ENCODE data around the gene RTN4RL1. TPM values are rescaled to one million over a fixed set of nuclear protein-coding genes. Genes with fewer than 3 reads are reported as not detected.
A peak's percentile ranks its signal among the peaks of the same experiment; 100 is the strongest.

RTN4RL1 gene
- total and polyA plus RNA-seq, 2 of the 13 experiments (the other 11 are each of a cell fraction or from before 2014, with no cell fraction given), result 0.01 TPM; not detected in 1

GRCh38 chr17:2025622-2026309 lies 632 bp upstream of the RTN4RL1 start (continued):
- peak; percentile 29; the same call in 1 of the 2 replicates for TF ChIP-seq IKZF5 (CRISPR knock-in tag; IDR thresholded peaks at IDR 0.05)
- 0 out of 2 replicates have a peak, but pooled peaks have one; percentile 4 for TF ChIP-seq HOXA3 (CRISPR knock-in tag; IDR thresholded peaks at IDR 0.05)
- peak; percentile 44 for TF ChIP-seq JARID2 (CRISPR knock-in tag; IDR thresholded peaks at IDR 0.05; ENCODE audit: insufficient replicate concordance)
- TF ChIP-seq ZNF430 (CRISPR knock-in tag; IDR thresholded peaks at IDR 0.05), result no peak
- TF ChIP-seq ZNF205 (CRISPR knock-in tag; IDR thresholded peaks at IDR 0.05), result 0 out of 2 replicates have a peak, but pooled peaks have one; percentile 30
- 0 out of 2 replicates have a peak, but pooled peaks have one; percentile 30 for TF ChIP-seq TSC22D2 (CRISPR knock-in tag; IDR thresholded peaks at IDR 0.05; ENCODE audit: borderline replicate concordance)
- no peak for TF ChIP-seq ZNF770 (CRISPR knock-in tag; IDR thresholded peaks at IDR 0.05)
- no peak for TF ChIP-seq WIZ (CRISPR knock-in tag; IDR thresholded peaks at IDR 0.05)
- TF ChIP-seq, protein P1, sequence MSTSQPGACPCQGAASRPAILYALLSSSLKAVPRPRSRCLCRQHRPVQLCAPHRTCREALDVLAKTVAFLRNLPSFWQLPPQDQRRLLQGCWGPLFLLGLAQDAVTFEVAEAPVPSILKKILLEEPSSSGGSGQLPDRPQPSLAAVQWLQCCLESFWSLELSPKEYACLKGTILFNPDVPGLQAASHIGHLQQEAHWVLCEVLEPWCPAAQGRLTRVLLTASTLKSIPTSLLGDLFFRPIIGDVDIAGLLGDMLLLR (CRISPR knock-in tag; IDR thresholded peaks at IDR 0.05), result no peak
- no peak for TF ChIP-seq TBP (CRISPR knock-in tag; IDR thresholded peaks at IDR 0.05)
- TF ChIP-seq ZNF761 (CRISPR knock-in tag; conservative IDR thresholded peaks at IDR 0.05), result no peak
- no peak for TF ChIP-seq NFE2 (CRISPR knock-in tag; IDR thresholded peaks at IDR 0.05)
- TF ChIP-seq, protein P2, sequence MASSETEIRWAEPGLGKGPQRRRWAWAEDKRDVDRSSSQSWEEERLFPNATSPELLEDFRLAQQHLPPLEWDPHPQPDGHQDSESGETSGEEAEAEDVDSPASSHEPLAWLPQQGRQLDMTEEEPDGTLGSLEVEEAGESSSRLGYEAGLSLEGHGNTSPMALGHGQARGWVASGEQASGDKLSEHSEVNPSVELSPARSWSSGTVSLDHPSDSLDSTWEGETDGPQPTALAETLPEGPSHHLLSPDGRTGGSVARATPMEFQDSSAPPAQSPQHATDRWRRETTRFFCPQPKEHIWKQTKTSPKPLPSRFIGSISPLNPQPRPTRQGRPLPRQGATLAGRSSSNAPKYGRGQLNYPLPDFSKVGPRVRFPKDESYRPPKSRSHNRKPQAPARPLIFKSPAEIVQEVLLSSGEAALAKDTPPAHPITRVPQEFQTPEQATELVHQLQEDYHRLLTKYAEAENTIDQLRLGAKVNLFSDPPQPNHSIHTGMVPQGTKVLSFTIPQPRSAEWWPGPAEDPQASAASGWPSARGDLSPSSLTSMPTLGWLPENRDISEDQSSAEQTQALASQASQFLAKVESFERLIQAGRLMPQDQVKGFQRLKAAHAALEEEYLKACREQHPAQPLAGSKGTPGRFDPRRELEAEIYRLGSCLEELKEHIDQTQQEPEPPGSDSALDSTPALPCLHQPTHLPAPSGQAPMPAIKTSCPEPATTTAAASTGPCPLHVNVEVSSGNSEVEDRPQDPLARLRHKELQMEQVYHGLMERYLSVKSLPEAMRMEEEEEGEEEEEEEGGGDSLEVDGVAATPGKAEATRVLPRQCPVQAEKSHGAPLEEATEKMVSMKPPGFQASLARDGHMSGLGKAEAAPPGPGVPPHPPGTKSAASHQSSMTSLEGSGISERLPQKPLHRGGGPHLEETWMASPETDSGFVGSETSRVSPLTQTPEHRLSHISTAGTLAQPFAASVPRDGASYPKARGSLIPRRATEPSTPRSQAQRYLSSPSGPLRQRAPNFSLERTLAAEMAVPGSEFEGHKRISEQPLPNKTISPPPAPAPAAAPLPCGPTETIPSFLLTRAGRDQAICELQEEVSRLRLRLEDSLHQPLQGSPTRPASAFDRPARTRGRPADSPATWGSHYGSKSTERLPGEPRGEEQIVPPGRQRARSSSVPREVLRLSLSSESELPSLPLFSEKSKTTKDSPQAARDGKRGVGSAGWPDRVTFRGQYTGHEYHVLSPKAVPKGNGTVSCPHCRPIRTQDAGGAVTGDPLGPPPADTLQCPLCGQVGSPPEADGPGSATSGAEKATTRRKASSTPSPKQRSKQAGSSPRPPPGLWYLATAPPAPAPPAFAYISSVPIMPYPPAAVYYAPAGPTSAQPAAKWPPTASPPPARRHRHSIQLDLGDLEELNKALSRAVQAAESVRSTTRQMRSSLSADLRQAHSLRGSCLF (CRISPR knock-in tag; IDR thresholded peaks at IDR 0.05; ENCODE audit: borderline replicate concordance), result no peak
- no peak for TF ChIP-seq ETV6 (CRISPR knock-in tag; conservative IDR thresholded peaks at IDR 0.05)
- no peak for TF ChIP-seq ZNF691 (CRISPR knock-in tag; IDR thresholded peaks at IDR 0.05; ENCODE audit: borderline replicate concordance, low read depth)
- TF ChIP-seq MIXL1 (CRISPR knock-in tag; IDR thresholded peaks at IDR 0.05), result no peak
- TF ChIP-seq, protein P3, sequence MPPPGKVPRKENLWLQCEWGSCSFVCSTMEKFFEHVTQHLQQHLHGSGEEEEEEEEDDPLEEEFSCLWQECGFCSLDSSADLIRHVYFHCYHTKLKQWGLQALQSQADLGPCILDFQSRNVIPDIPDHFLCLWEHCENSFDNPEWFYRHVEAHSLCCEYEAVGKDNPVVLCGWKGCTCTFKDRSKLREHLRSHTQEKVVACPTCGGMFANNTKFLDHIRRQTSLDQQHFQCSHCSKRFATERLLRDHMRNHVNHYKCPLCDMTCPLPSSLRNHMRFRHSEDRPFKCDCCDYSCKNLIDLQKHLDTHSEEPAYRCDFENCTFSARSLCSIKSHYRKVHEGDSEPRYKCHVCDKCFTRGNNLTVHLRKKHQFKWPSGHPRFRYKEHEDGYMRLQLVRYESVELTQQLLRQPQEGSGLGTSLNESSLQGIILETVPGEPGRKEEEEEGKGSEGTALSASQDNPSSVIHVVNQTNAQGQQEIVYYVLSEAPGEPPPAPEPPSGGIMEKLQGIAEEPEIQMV (CRISPR knock-in tag; IDR thresholded peaks at IDR 0.05; ENCODE audit: low read depth), result no peak
- TF ChIP-seq RBM22 (optimal IDR thresholded peaks at IDR 0.05; ENCODE audit: low read length), result no peak

All from HepG2 (cell line).